Right ventricle myocardium superior (tissue), 1 donor: ENCODE measurements around the gene SRM. TPM values are rescaled to one million over a fixed set of nuclear protein-coding genes. Genes with fewer than 3 reads are reported as not detected.
"Not testable (repeated sequence)": the region's sequence is repeated elsewhere in the genome, so short reads cannot be mapped to it uniquely, and the experiment has no call there.

Source experiments
- ATAC-seq: fragments of 200-7000 bp; cut with Tn5 transposase; one replicate; pipeline ENCODE4 v1.9.1; 2020; ENCODE audit warnings: mild to moderate bottlenecking; ENCODE audit not compliant: poor library complexity
- DNase-seq: peaks from one replicate; pipeline ENCODE4 v3.0.0-alpha.2; 2020
- intact Hi-C: fragments of 100-400 bp; cut with DNase I; formaldehyde crosslinking; loops from one replicate; pipeline ENCODE4 v1.11.2; 2022
- total RNA-seq: library from RNA; stranded (reverse); fragmentation: NEBNext Ultra II Directional; extraction: Animal tissue kit (Norgen Biotek cat#: 25700); gene quantifications from one replicate; pipeline ENCODE4 v1.2.1, GENCODE V29; 2021
- donor health status: DM: no; HTN: yes; CAD: no; lungs with severe emphysema.

The SRM gene
- total RNA-seq, 1 donor from 2014 or later: 47.2 TPM

GRCh38 chr1:11028018-11028417 lies 31.8 kb downstream of the SRM start:
- intact Hi-C loops: no loop called here
- ATAC-seq: no peak
- no peak for DNase-seq

- DNase-seq (no peak), ATAC-seq (no peak)
- intact Hi-C loops: no loop called here
Measured at GRCh38 chr1:11027316-11027715, 32.5 kb downstream of the SRM start.

DNA sequence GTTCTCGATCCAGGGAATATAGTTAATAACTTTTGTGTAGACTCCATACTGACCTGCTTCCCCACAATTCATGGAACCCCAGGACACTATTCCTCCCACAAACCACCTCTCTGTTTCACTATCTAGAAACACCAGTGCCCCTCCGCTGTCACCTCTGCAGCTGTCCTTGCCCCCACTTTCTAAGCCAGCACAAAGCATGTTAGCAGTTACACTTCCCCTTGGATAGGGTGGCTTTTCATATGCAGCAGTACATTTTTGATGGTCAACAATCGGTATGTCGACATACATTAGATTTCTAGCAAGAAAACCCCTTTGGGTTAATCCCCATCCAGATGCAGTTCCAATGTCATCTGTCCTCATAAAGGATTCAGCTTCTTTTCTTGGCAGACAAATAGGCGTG lies 32.9 kb downstream of the SRM start:
- ATAC-seq (no peak), DNase-seq (no peak)
- intact Hi-C loops: no loop called here

DNA sequence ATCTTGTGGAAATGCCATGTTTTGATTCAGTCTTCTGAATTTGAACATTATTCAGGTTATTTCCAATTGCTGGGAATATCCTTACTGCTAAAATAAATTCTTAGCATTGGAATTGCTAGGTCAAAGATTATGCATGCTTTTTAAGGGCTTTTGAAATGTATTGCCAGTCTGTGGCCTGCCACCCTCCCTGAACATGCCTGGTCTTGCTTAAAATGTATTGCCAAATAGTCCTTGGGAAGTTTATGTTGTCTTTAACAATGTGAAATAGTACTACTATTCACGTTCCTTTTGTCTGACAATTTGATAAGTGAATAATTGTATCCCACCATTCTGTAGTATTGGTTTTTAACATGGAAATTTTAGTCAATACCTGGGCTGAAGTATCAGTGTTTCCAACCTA lies 33.8 kb downstream of the SRM start:
- intact Hi-C loops: no loop called here
- DNase-seq: no peak
- ATAC-seq: no peak

DNA sequence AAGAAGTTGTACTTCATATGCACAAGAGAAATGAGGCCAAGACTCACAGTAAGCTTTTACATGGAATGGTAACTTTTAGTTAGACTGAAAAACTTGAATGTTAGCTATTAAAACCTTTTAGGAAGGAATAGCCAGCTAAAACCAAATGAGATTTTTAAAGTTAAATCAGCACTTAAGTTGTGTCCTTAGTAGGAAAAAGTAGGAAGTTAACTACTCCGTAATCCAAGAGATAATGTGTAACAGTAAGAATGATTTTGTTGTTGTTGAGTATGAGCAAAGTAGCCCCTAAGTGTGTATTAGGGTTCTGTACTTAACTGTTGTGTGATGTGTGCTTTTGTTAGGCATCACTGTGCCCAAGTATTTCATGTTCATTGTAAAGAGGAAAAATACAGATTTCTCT lies 34.2 kb downstream of the SRM start:
- ATAC-seq (no peak), DNase-seq (no peak)
- intact Hi-C loops: no loop called here

GRCh38 chr1:11024874-11025203 lies 35.0 kb downstream of the SRM start:
- DNase-seq: no peak
- no peak for ATAC-seq
- intact Hi-C loops: no loop called here

DNA sequence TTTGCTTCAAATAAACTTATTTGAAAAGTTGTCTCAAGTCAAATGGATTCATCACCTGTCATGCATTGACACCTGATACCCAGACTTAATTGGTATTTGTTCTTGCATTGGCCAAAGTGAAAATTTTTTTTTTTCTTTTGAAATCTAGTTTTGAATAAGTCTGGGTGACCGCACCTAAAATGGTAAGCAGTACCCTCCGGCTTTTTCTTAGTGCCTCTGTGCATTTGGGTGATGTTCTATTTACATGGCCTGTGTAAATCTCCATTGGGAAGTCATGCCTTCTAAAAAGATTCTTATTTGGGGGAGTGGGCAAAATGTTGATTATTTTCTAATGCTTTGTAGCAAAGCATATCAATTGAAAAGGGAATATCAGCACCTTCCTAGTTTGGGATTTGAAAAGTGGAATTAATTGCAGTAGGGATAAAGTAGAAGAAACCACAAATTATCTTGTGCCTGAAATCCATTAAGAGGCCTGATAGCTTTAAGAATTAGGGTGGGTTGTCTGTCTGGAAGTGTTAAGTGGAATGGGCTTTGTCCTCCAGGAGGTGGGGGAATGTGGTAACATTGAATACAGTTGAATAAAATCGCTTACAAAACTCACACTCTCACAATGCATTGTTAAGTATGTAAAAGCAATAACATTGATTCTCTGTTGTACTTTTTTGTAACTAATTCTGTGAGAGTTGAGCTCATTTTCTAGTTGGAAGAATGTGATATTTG lies 35.5 kb downstream of the SRM start:
- ATAC-seq (no peak), DNase-seq (no peak)
- intact Hi-C loops: no loop called here

- DNase-seq: no peak
- intact Hi-C loops: no loop called here
- no peak for ATAC-seq
Measured at GRCh38 chr1:11023201-11023600, 36.6 kb downstream of the SRM start.

DNA sequence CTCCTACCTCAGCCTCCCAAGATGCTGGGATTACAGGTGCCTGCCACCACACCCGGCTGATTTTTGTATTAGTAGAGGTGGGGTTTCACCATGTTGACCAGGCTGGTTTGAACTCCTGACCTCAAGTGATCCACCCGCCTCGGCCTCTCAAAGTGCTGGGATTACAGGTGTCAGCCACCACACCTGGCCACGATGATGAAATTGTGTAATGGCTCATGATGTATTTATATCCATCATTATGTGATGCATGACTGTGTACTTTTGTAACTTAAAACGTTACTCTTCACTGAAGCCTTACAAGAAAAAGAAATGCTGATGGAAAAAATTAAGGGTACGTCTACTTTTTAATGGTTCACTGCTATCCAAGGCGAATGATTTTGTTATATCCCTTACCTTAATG lies 39.8 kb downstream of the SRM start:
- no peak for ATAC-seq
- DNase-seq: no peak
- intact Hi-C loops: no loop called here

GRCh38 chr1:11019358-11019757 lies 40.5 kb downstream of the SRM start:
- DNase-seq, ATAC-seq, intact Hi-C loops: not testable (repeated sequence)

DNA sequence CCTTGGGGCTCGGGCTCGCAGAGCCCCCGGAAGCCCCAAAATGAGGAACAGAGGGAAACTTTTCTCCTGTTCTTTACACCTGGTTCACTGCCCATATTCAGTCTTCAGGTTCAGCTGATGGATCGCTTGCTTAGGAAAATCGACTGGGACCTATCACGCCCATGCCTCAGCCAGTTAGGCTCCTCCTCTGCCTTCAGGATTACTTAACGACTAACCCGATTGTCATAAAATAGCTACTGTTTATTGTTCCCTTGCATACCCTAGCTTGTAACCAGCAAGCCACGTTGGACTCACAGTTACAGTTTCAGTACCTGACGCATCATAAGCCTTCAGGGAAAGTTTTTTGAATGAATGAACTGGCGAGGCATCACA lies 46.7 kb downstream of the SRM start:
- intact Hi-C loops: no loop called here
- ATAC-seq: no peak

GRCh38 chr1:11012260-11013159 lies 47.3 kb downstream of the SRM start, which contains the start of gene TARDBP:
Gene TARDBP (plus strand): TSS chr1:11012654. CDS start chr1:11013728, 1,074 bp downstream.
- peak; percentile 93 for DNase-seq
- intact Hi-C loops: no loop called here
- peak; percentile 98 for ATAC-seq

More for the DNA sequence above, 46.7 kb downstream of the SRM start:
- DNase-seq: no peak

Other genes starting within 250 kb of the SRM start
- 106 TPM for gene TARDBP, start 47.4 kb downstream of the SRM start, total RNA-seq
- gene MASP2, start 12.8 kb downstream of the SRM start, total RNA-seq: not detected
- 15.8 TPM for gene EXOSC10, start 39.9 kb upstream of the SRM start, total RNA-seq
- 0.89 TPM for gene ANGPTL7, start 129.3 kb upstream of the SRM start, total RNA-seq
- 26.9 TPM for gene MTOR, start 202.5 kb upstream of the SRM start, total RNA-seq
- 10.1 TPM for gene UBIAD1, start 213.2 kb upstream of the SRM start, total RNA-seq